ENCODE results near the gene RNF144A. TPM values are rescaled to one million over a fixed set of nuclear protein-coding genes. Genes with fewer than 3 reads are reported as not detected.

RNF144A gene
- total and polyA plus RNA-seq, 7 donors = 2.4 to 15.6 (median 8.7) TPM

GRCh38 chr2:7009207-7009911 lies 92.1 kb downstream of the RNF144A start:
- H3K4me3 ChIP-seq = no peak overlapping the region
- DNase-seq (peak in 1 of 2 donors; percentile 47), ATAC-seq (no peak)
- 74 to 90% (median 81%) methylated on average over 11 of the region's 11 CpGs for WGBS, 3 donors
- no peaks in the 10 kb centered on the region for H3K36me3 ChIP-seq (ENCODE audit: insufficient read depth in 1 of 2, low read depth in 1 of 2)
- H3K27me3 ChIP-seq (ENCODE audit: insufficient read depth in 3 of 3, low read length in 2 of 3) = no peaks in the 10 kb centered on the region
- peaks cover 86% of the 10 kb centered on the region for H3K4me1 ChIP-seq
- no peak for TF ChIP-seq CTCF (IDR thresholded peaks at IDR 0.05)
- intact Hi-C loops (cut with DNase I) = loop anchor here in 1 of 2 donors (5.0 kb wide), 1 partner anchor 42 kb away; no protein-coding TSS in a partner anchor
- H3K9me3 ChIP-seq = no peaks in the 10 kb centered on the region
- H3K27ac ChIP-seq = peak overlapping the region; percentile 90

DNA sequence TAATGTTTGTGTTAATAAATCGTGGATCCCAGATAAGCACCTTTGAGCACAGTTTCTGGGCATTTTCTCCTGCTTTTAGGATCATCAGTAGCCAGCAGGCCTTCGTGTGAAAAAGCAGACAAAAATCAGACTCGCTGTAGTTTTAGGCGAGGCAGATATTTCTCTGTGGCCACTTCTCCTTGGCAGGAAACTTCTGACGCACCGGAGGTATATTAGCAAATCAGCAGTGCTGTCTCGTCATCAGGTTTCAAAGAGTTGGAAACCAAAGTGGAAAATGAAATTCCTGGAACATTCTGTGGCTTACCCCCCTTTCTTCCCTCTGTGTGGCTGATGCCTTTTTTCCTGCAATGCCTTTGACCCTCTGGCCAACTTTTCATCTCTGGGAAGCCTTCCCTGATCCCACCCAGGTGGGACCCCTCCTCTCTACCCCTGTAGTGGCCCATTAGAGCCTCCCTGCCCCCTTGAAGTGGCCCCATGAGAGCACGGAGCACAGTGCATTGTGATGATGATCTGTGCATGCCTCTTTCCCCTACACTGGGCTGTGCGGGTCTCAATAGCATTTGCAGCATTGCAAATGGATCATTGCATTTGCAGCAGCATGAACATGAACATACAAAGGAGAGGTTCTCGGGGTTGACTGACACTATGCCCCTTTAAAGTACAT lies 93.3 kb downstream of the RNF144A start:
- Histone ChIP-seq H3K27ac (peak overlapping the region; percentile 90), H3K36me3 (ENCODE audit: insufficient read depth in 1 of 2, low read depth in 1 of 2) (no peaks in the 10 kb centered on the region), H3K9me3 (no peaks in the 10 kb centered on the region), H3K27me3 (ENCODE audit: insufficient read depth in 3 of 3, low read length in 2 of 3) (no peaks in the 10 kb centered on the region), H3K4me3 (no peak overlapping the region), H3K4me1 (peaks cover 93% of the 10 kb centered on the region)
- 16 to 28% (median 18%) methylated on average over 10 of the region's 10 CpGs for WGBS, 3 donors
- TF ChIP-seq CTCF (IDR thresholded peaks at IDR 0.05) = no peak
- intact Hi-C loops (cut with DNase I) = loop anchor here (2.0 to 5.0 kb wide), 2 partner anchors 90 to 93 kb away; partner anchors contain the start of gene RNF144A (in 1 of the 2)
- DNase-seq = peak in 1 of 2 donors; percentile 36
- ATAC-seq = peak in 3 of 4 donors; percentile 18 to 53 (median 20)

DNA sequence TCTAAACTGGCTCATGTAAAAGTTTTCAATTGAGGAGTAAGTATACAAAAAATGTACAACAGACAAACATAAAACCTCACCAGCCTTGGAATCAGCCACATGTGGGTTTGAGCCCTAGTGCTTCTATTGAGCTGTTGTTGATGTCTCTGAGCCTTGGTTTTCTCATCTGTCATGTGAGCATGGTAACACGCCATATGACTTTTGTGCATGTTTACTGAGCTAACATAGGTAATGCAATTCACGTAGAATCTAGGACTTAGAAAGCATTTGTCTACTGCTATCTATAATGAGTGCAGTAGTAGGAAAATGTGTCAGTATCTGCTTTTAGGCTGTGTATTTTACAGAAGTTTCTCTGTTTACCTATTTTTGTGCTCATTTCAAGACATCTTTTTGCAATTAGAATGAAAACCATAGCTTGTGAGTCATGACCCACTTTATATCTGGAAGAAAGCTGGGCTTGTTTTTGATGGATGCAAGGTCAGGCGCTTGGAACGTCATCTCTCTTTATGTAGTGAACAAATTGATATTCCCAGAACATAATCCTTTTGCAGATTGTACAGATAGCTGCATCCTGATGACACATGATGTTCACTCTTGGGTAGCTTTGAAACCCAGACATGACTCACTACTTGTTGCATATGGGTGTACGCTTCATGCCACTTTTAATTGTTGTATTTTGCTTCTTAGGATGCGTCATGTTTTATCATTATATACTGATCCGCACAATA lies 94.3 kb downstream of the RNF144A start:
- H3K27ac ChIP-seq = peak overlapping the region; percentile 90
- H3K9me3 ChIP-seq = no peaks in the 10 kb centered on the region
- ATAC-seq = no peak
- peaks cover 96% of the 10 kb centered on the region for H3K4me1 ChIP-seq
- intact Hi-C loops (cut with DNase I) = loop anchor here (2.0 to 5.0 kb wide), 2 partner anchors 91 to 94 kb away; partner anchors contain the start of gene RNF144A (in 1 of the 2)
- H3K36me3 ChIP-seq (ENCODE audit: insufficient read depth in 1 of 2, low read depth in 1 of 2) = no peaks in the 10 kb centered on the region
- no peak for TF ChIP-seq CTCF (IDR thresholded peaks at IDR 0.05)
- no peak overlapping the region for H3K4me3 ChIP-seq
- 81 to 85% (median 83%) methylated on average over 7 of the region's 7 CpGs for WGBS, 3 donors
- no peaks in the 10 kb centered on the region for H3K27me3 ChIP-seq (ENCODE audit: insufficient read depth in 3 of 3, low read length in 2 of 3)
- DNase-seq = no peak

GRCh38 chr2:7012141-7012764 lies 95.0 kb downstream of the RNF144A start:
- Histone ChIP-seq H3K4me1 (peaks cover 96% of the 10 kb centered on the region), H3K9me3 (no peaks in the 10 kb centered on the region), H3K4me3 (no peak overlapping the region), H3K27me3 (ENCODE audit: insufficient read depth in 3 of 3, low read length in 2 of 3) (no peaks in the 10 kb centered on the region), H3K36me3 (ENCODE audit: insufficient read depth in 1 of 2, low read depth in 1 of 2) (no peaks in the 10 kb centered on the region), H3K27ac (peak overlapping the region; percentile 90)
- DNase-seq (peak in 1 of 2 donors; percentile 45), ATAC-seq (no peak)
- intact Hi-C loops (cut with DNase I) = loop anchor here in 1 of 2 donors (5.0 kb wide), 1 partner anchor 95 kb away; the partner anchor contains the start of gene RNF144A
- TF ChIP-seq CTCF (IDR thresholded peaks at IDR 0.05) = no peak
- 83 to 97% (median 91%) methylated on average over 6 of the region's 6 CpGs for WGBS, 3 donors

Data from psoas muscle (tissue), 8 donors.